ENCODE data around the gene ELF3. TPM values are rescaled to one million over a fixed set of nuclear protein-coding genes. Genes with fewer than 3 reads are reported as not detected.
A peak's percentile ranks its signal among the peaks of the same experiment; 100 is the strongest.

The ELF3 gene
- total and polyA plus RNA-seq, 2 of the 13 experiments (the other 11 are each of a cell fraction or from before 2014, with no cell fraction given), result 11.5 to 55.1 TPM

GRCh38 chr1:202010180-202011015 is at the start of gene ELF3 (continued):
- TF ChIP-seq ZHX2 (IDR thresholded peaks at IDR 0.05; ENCODE audit: low read depth) (0 out of 2 replicates have a peak, but pooled peaks have one; percentile 22), ZHX2 (CRISPR knock-in tag; IDR thresholded peaks at IDR 0.05; ENCODE audit: borderline replicate concordance) (no peak), KLF11 (CRISPR knock-in tag; IDR thresholded peaks at IDR 0.05) (no peak), POLR2AphosphoS5 (IDR thresholded peaks at IDR 0.05; ENCODE audit: low read depth, low read length) (peak; percentile 98), CREB3 (CRISPR knock-in tag; IDR thresholded peaks at IDR 0.05) (no peak), ARNT2 (CRISPR knock-in tag; IDR thresholded peaks at IDR 0.05; ENCODE audit: low read depth) (no peak; the same call in 1 of the 2 replicates), SIX4 (CRISPR knock-in tag; IDR thresholded peaks at IDR 0.05) (peak; percentile 86; the same call in 1 of the 2 replicates), ZNF33A (CRISPR knock-in tag; IDR thresholded peaks at IDR 0.05; ENCODE audit: borderline replicate concordance) (0 out of 2 replicates have a peak, but pooled peaks have one; percentile 90), ATM (IDR thresholded peaks at IDR 0.05; ENCODE audit: borderline replicate concordance) (no peak), EED (CRISPR knock-in tag; IDR thresholded peaks at IDR 0.05) (no peak), ZNF382 (CRISPR knock-in tag; IDR thresholded peaks at IDR 0.05; ENCODE audit: borderline replicate concordance) (no peak), PREB (CRISPR knock-in tag; IDR thresholded peaks at IDR 0.05) (no peak), ATF1 (CRISPR knock-in tag; IDR thresholded peaks at IDR 0.05) (no peak), ZNF317 (CRISPR knock-in tag; IDR thresholded peaks at IDR 0.05) (peak; percentile 22; the same call in 1 of the 2 replicates), ZNF235 (CRISPR knock-in tag; IDR thresholded peaks at IDR 0.05; ENCODE audit: borderline replicate concordance) (no peak), MXD4 (CRISPR knock-in tag; IDR thresholded peaks at IDR 0.05) (peak; percentile 61; the same call in 1 of the 2 replicates), TSC22D2 (CRISPR knock-in tag; IDR thresholded peaks at IDR 0.05; ENCODE audit: borderline replicate concordance) (no peak), ZBTB20 (CRISPR knock-in tag; IDR thresholded peaks at IDR 0.05; ENCODE audit: borderline replicate concordance, low read depth) (peak; percentile 48; the same call in 1 of the 2 replicates), ZNF556 (CRISPR knock-in tag; IDR thresholded peaks at IDR 0.05; ENCODE audit: borderline replicate concordance) (0 out of 2 replicates have a peak, but pooled peaks have one; percentile 58), ZNF781 (CRISPR knock-in tag; IDR thresholded peaks at IDR 0.05; ENCODE audit: borderline replicate concordance, not compliant biosample characterization) (peak; percentile 78), ZNF367 (CRISPR knock-in tag; IDR thresholded peaks at IDR 0.05; ENCODE audit: borderline replicate concordance) (no peak), ZFP82 (CRISPR knock-in tag; IDR thresholded peaks at IDR 0.05; ENCODE audit: borderline replicate concordance) (peak; percentile 83; the same call in 1 of the 2 replicates)
